GM15510 (cell line): Measurements from ENCODE around the gene MED9.

ENCODE experiments used
- POLR2A ChIP-seq: IDR thresholded peaks from 3 replicates; pipeline ENCODE4 v1.6.1; 2011; ENCODE audit warnings: borderline replicate concordance; ENCODE audit not compliant: insufficient read length; ENCODE audit errors: extremely low read depth

MED9 gene

DNA sequence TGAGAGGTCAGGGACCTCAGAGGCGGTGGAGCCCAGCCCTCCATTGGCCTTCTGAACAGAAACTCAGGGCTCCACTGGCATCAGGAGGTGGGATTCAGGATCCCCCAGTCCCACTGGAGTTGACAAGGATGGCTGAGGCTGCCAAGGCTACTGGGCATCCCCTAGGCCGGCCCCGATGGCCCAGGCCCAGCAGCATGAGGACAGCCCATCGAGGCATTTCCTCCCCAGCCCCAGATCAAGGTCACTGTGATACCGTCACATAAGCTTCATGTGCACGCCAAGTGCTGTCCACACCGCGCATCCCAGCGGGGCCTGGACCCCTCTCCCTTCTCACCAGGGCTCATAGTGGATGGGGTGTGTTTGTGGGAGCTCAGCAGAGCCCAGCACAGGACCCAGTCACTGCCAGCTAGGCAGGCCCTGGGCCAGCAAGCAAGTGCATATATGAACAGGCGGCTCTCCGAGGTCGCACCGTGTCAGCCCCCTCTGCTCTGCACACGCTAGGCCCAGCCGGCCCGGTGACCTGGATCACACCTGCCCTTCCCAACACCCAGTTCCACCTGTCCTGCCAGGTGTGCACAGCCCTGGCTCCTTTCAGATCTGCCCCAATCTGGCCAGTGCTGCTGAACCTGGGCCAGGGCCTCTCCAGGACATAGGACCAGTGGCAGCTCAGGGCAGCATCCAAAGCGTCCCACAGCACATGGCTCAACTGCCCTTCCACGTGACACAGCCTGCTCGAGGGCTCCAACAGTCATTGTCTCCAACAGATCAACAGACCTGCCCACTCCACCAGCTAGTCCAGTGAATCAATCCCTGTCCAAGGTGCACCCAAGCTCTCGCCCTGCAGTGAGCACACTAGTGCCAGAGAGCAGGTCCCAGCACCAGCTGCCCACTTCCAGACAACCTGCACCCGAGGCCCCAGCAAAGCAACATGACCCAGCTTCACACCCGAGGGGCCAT lies 52.2 kb downstream of the MED9 start:
- TF ChIP-seq POLR2A = no peak

DNA sequence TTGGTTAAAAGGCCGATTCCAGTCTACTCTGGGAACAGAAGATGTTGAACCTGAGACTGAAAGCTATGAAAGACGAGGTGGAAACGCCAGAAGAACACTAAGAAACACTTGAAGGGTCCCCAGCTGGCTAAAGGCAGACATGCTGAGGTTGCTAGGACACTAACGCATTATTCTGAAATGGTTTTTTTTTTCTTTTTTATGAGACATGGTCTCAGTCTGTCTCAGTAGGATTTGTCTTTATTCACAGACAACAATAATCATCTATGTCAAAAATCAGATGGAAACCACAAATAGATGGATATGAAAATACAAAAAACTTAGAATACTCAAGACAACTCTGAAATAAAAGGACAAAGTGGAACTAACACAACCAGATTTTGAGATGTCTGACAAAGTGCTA lies 54.4 kb downstream of the MED9 start:
- no peak for TF ChIP-seq POLR2A

DNA sequence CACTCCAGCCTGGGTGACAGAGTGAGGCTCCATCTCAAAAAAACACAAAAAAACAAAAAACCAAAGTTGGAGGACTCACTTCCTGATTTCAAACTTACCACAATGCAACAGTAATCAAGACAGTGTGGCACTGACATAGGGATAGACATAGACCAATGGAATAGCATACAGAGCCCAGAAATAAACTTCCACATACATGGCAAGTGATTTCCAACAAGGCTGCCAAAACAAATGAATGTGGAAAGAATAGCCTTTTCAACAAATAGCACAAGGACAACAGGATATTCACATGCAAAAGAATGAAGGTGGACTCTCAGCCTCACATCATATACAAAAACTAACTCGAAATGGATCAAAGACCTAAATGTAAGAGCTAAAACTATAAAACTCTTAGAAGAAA lies 56.2 kb downstream of the MED9 start:
- no peak for TF ChIP-seq POLR2A

DNA sequence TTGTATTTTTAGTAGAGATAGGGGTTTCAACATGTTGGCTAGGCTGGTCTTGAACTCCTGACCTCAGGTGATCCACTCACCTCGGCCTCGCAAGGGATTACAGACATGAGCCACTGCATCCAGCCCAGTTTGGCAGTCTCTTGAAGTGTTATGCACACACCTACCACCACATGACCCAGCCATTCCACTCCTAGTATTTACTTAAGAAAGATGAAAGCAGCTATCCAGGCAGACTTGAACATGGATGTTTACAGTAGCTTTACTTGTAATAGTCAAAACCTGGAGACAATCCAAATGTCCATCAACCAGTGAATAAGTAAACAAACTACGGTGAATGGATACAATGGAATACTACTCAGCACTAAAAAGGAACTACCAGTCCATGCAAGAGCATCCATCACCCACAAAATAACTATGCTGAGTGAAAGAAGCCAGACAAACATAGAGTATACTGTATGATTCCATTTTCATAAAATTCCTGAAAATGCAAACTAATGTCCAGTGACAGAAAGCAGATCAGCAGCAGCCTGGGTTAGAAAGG lies 57.2 kb downstream of the MED9 start:
- TF ChIP-seq POLR2A = no peak

DNA sequence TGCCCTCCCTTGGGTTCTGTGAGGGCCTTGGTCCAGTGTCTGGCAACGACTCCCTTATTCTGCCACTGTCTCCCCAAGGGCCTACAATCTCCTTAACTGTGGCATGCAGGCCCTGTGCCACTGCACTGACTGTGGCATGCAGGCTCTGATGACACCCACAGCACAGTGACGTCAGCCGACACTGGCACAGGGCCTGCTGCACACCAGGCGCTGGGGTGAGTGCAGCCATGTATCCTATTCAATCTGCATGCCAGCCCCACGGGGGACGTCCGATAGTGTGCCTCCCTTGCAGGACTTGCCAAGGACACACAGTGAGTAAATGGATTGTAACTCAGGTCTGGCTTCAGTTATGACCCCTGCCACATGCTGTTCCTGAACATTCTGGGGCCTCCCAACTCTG lies 59.2 kb downstream of the MED9 start:
- no peak for TF ChIP-seq POLR2A

DNA sequence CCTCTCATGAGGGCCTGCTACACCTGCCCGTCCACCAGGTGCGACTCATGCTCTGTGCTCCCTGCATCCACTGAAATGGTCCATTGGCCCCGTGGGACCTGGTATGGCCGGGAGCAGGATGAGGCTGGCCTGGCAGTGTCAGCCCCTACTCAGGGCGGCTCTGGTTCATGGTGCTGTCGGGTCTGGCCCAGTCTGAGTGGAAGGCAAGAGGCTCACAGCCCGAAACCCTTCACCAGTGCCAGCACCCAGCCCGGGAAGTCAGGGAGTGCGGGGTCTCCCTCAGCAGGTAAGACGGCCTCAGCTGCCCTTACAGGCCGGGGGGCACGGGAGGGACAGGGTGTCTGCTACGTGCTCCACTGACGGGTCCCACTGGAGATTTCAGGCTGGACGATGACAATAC lies 59.9 kb downstream of the MED9 start:
- no peak for TF ChIP-seq POLR2A

DNA sequence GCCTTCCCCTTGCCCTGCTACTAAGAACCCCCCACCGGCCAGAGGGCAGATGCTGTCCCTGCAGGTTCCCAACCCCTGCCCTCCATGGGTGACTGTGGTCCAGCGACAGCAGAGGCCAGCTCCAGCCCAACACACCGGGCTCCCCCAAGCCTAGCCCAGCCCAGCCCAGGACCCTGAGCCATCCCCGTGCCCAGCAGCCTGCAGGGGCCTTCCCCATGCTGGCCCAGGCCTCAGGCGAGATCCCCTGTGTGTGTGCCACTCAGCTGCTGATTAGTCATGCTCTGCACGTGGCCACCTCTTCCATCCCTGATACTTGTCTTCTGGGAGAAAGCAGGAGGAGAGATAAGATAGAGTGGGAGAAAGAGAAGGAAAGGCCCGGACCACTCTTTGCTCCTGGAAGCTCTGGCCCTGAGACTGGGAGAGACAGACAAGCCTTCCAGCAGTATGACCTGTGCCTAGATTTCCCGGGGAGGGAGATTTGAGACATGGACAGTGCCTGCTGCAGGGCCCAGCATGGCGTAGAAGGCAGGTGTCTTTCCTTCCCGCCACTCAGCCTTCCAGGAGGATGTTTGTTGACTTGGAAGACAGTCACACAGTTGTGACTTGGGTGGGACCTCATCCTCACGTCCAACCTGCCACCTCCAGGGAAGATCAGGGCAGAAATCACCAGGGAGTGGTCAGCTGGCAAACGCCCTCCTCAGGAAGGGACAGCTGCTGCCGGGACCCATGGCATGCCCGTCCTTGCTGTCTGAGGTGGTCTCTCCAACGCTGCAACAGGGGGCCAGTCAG lies 60.7 kb downstream of the MED9 start:
- TF ChIP-seq POLR2A = no peak

DNA sequence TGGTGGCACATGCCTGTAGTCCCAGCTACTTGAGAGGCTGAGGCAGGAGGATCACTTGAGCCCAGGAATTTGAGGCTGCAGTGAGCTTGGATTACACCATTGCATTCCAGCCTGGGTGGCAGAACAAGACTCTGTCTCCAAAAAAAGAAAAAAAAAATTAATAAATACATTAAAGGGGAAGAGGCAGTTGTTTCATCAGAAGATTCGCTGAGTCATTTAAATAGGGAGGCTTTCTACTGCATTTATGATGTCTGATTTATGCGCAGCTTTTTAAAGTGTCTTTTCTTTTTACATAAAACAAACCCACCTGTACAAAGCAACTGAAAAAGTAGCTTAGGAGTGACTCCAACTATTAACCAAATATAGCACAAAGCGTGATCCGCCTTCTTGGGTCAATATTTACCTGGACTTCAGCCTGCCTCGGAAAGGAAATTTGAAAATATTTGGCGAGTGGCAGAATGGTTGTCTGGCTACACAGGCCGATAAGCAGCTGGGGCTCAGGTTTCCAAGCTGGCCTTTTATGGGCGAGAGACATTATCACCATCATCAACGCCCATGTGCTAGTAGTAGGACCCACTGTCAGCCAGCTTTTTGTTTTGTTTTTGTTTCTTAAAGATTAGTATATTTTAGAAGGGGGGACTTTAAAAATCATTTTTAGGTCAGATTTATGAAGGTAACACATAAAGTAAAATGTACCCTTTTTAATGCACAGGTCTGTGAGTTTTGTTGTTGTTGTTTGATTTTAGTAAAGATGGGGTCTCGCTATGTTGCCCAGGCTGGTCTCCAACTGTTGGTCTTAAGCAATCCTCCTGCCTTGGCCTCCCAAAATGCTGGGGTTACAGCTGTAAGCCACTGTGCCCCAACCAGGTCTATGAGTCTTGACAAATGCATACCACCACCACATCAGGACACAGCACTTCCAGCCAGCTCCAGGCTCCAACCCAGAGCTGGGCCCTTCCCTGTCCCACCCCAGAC lies 61.9 kb downstream of the MED9 start:
- TF ChIP-seq POLR2A = no peak

DNA sequence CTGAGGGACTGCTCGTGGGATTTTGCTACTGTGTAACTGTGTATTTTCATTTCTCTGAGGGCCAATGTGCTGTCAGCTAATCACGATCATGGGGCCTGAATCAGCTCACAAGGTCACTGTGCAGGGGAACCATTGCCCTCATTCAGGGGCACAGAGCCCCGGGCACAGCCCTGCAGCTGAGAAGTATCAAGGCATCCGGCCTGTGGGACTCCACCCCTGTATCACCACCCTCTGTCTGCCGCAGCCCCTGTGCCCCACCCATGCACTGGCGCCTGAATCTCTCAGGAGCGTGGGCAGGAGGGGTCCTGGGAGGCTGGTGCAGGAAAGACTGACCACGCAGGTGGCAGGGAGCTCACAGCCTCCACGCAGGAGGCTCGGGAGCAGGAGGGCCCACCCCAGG lies 62.8 kb downstream of the MED9 start:
- TF ChIP-seq POLR2A = no peak

DNA sequence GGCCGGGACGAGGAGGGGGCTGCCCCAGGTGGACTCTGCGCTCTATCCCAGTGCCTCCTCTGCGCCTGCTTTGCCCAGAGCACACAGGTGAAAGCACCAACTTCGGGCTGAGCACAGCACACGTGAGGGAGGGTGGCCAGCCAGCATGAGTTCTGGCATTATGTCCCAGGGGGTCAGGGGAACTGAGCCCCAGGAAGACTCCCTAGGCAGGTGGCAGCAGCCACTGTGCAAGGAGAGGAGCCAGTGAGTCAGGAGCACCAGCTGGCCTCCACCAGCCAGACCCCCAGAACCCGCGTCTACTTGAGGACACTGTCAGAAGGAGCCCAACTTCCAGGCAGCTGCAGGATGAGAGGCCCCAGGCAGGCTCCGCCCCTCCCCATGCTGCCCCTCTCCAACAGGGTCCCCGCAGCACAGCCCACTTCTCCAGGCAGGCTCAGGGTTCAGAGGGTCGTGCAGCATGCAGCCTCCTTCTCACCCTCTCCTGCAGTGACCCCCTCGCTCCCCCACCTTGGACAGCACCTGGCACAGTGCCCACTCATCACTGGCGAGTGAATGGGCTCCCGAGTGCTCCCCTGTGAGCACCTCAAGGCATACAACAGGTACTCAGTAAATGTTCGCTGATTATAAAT lies 63.6 kb downstream of the MED9 start:
- TF ChIP-seq POLR2A = no peak

DNA sequence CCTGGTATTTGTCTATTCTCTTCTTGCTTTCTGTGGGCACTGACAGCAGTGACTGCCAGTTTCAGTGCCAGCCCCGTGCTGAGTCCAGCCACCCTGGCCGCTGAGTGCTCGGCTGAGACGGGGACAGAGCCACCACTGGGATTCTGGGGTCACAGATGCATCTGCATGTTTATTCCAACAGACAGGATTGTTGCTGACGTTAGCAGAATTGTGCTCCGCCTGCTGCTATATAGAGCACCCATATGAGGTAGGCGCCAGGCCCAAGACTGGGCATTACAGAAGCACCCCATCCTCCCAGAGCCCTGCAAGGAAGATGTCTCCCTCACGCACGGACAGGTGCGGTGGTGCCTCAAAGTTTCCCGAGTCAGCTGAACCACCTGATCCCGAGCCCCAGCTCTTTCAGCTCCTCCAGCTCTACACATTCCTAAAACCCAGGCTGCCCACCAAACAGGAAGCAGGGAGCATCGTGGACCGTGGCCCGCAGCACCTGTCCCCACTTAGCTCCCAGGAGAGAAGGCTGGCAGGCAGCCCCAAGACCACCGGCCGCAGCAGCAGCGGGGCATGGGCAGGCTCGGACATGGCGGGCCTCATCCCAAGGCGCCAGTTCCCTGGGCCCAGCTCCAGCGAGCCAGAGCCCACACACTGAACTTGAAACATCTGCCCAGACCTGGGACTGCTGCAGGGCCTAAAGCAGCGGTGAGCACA lies 64.3 kb downstream of the MED9 start:
- TF ChIP-seq POLR2A = no peak

DNA sequence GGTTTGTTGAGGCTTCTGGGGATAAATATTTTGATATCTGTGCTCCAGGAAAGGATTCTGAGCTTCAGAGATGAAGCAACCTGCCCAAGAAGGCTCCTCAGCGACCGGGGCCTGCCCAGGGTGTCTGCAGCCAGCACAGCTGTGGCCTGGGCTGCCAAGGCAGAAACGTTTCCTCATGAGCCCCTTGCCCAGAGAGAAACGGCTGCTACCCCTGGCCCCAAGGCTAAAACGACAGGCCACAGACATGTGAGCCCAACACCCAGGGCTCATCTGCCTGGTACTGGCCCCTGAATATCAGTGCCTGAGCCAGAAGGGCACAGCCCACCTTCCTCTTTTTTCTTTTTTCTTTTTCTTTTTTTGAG lies 64.8 kb downstream of the MED9 start:
- TF ChIP-seq POLR2A = no peak
